Common myeloid progenitor, CD34-positive (primary cell): Measurements from ENCODE around the gene UBE2I.

Experiments used
- CTCF ChIA-PET: fragments of 350-600 bp; sonication (Branson Sonifier 250); formaldehyde crosslinking; loops from one replicate; lab custom pipeline; 2021; ENCODE audit warnings: antibody characterized with exemption; lab: Charles Lee
- POLR2A ChIA-PET: fragments of 350-600 bp; sonication (Branson Sonifier 250); formaldehyde crosslinking; loops from one replicate; lab custom pipeline; 2021; ENCODE audit warnings: antibody characterized with exemption; lab: Charles Lee
- DNase-seq, 3 donors: peaks; one replicate each; pipeline versions ENCODE4 v3.0.0 to v3.0.0-alpha.2; 2013
- H3K27ac ChIP-seq, 2 experiments: 1 replicate in 1 of 2; 2 replicates in 1 of 2; pipeline ENCODE4 v1.7.0; 2013; ENCODE audit warnings: inconsistent platforms in 2 of 2, low read length in 2 of 2, mild to moderate bottlenecking in 2 of 2, low read depth in 1 of 2, moderate library complexity in 1 of 2; ENCODE audit not compliant: severe bottlenecking in 2 of 2, insufficient read depth in 1 of 2, poor library complexity in 1 of 2
- H3K27me3 ChIP-seq, 5 experiments: replicated peaks in 2 of 5; 1 replicate in 3 of 5; 2 replicates in 2 of 5; pipeline versions ENCODE4 v1.6.1 to v1.7.0; 2013; ENCODE audit warnings: low read length in 4 of 5, mild to moderate bottlenecking in 2 of 5, moderate library complexity in 2 of 5, inconsistent platforms in 1 of 5; ENCODE audit not compliant: insufficient read depth in 5 of 5, control insufficient read depth in 4 of 5
- H3K36me3 ChIP-seq, 4 experiments: 1 replicate in 2 of 4; 2 replicates in 2 of 4; pipeline versions ENCODE4 v1.6.1 to v1.7.0; 2013; ENCODE audit warnings: low read length in 3 of 4, control low read depth in 1 of 4, mild to moderate bottlenecking in 1 of 4; ENCODE audit not compliant: control insufficient read depth in 4 of 4, insufficient read depth in 4 of 4
- H3K4me1 ChIP-seq, 4 experiments: 1 replicate in 3 of 4; 2 replicates in 1 of 4; pipeline versions ENCODE4 v1.6.1 to v1.7.1; 2013; ENCODE audit warnings: low read length in 3 of 4, mild to moderate bottlenecking in 3 of 4, control low read depth in 1 of 4, inconsistent platforms in 1 of 4, moderate library complexity in 1 of 4; ENCODE audit not compliant: control insufficient read depth in 4 of 4, insufficient read depth in 4 of 4; ENCODE audit errors: control extremely low read depth in 1 of 4
- H3K4me3 ChIP-seq, 7 experiments: 1 replicate in 4 of 7; 2 replicates in 3 of 7; pipeline versions ENCODE4 v1.5.1 to v1.7.0; 2013; ENCODE audit warnings: mild to moderate bottlenecking in 7 of 7, low read length in 6 of 7, moderate library complexity in 6 of 7, inconsistent platforms in 2 of 7, low read depth in 2 of 7, control low read depth in 1 of 7; ENCODE audit not compliant: insufficient read depth in 4 of 7, control insufficient read depth in 1 of 7; ENCODE audit errors: extremely low read depth in 1 of 7
- H3K9me3 ChIP-seq, 5 experiments: 1 replicate in 4 of 5; 2 replicates in 1 of 5; pipeline versions ENCODE4 v1.6.1 to v1.7.1; 2013; ENCODE audit warnings: low read length in 4 of 5, mild to moderate bottlenecking in 2 of 5, inconsistent platforms in 1 of 5, low read depth in 1 of 5, moderate library complexity in 1 of 5; ENCODE audit not compliant: control insufficient read depth in 4 of 5, insufficient read depth in 2 of 5; ENCODE audit errors: control extremely low read depth in 1 of 5
- WGBS: methylation state at CpG from one replicate; pipeline ENCODE4 v1.1.5; 2013; ENCODE audit not compliant: insufficient coverage; 5-methylcytosine and 5-hydroxymethylcytosine counted together

Gene UBE2I

DNA sequence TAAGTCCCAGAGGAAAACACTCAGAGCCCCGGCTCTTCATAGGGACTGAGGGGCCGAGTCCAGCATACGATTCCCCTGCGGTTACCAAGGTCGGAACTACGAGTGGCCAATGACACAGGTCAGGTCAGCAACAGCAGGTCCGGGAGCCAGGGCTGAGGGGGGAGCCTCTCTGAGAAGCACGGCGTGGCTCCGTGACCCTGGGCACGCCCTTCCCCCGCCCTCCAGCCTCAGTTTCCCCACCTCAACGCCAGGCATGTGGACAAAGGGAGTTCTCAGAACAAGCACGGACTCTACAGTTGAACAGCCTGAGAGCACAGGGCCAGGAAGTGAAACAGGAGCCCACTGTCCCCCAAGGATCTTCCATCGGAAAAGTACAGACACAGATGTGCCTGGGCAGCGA lies 27.9 kb upstream of the UBE2I start:
- H3K36me3 ChIP-seq: no peaks in the 10 kb centered on the region
- no peak overlapping the region for H3K4me3 ChIP-seq
- H3K4me1 ChIP-seq: peaks cover 0 to 15% (median 2%) of the 10 kb centered on the region in 4 experiments
- H3K27ac ChIP-seq: no peak overlapping the region
- ChIA-PET CTCF (no interaction called here), POLR2A (no interaction called here)
- WGBS: 96% methylated on average over 13 of the region's 16 CpGs
- peaks cover 0 to 50% (median 10%) of the 10 kb centered on the region in 5 experiments for H3K27me3 ChIP-seq
- H3K9me3 ChIP-seq: no peaks in the 10 kb centered on the region
- DNase-seq: no peak

DNA sequence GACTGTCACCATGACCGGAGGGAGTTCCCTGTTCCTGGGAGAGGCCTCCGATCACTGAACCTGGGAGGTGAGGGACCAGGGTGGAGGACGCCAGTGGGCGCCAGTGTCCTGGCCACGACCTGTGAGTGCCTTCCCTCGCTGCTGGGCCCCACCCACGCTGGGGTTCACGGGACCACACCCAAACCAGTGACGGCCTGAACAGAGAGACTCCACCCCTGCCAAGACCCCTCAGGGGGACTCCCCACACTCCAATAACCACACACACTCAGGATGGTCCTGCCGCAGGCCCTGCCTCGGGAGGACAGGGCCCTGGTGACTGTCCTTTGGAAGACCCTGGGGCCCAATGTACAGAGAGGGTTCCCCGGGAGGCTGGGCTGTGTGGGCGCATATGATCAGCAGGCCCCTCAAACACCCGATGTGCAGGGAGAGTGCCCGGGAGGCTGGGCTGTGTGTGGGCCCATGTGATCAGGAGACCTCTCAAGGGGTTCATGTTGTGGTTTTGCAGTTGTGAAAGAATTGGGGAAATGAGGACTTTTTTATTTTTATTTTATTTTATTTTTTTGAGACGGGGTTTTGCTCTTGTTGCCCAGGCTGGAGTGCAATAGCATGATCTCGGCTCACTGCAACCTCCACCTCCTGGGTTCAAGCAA lies 27.0 kb upstream of the UBE2I start:
- Histone ChIP-seq H3K9me3 (no peaks in the 10 kb centered on the region), H3K36me3 (no peaks in the 10 kb centered on the region), H3K27ac (no peak overlapping the region), H3K4me3 (no peak overlapping the region), H3K27me3 (peaks cover 0 to 50% (median 8%) of the 10 kb centered on the region in 5 experiments), H3K4me1 (peaks cover 0 to 15% (median 2%) of the 10 kb centered on the region in 4 experiments)
- DNase-seq: no peak
- ChIA-PET POLR2A (no interaction called here), CTCF (no interaction called here)
- 90% methylated on average over 12 of the region's 17 CpGs for WGBS

DNA sequence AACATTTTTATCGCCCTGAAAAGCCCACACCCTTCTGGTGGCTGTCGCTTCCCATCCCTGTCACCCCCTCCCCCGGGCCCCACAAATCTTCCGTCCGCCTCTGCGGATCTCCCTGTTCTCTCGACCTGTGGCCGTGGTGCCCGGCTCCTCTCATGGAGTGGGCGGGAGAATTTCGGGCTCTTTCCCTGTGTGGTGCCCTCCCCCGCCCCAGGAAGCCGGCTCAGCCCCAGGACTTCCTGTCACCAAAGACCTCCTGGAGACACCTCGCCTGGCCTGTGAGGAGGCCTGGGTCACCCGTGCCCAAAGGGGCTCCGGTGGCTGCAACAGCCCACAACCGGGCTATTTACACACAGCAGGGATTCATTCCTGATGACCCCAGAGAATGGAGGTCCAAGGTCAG lies 26.1 kb upstream of the UBE2I start:
- Histone ChIP-seq H3K9me3 (no peaks in the 10 kb centered on the region), H3K4me3 (no peak overlapping the region), H3K36me3 (no peaks in the 10 kb centered on the region), H3K4me1 (peaks cover 0 to 15% (median 2%) of the 10 kb centered on the region in 4 experiments), H3K27ac (no peak overlapping the region), H3K27me3 (peaks cover 0 to 50% (median 9%) of the 10 kb centered on the region in 5 experiments)
- no peak for DNase-seq
- CTCF ChIA-PET: no interaction called here
- POLR2A ChIA-PET: no interaction called here
- WGBS: 36% methylated on average over 6 of the region's 17 CpGs

DNA sequence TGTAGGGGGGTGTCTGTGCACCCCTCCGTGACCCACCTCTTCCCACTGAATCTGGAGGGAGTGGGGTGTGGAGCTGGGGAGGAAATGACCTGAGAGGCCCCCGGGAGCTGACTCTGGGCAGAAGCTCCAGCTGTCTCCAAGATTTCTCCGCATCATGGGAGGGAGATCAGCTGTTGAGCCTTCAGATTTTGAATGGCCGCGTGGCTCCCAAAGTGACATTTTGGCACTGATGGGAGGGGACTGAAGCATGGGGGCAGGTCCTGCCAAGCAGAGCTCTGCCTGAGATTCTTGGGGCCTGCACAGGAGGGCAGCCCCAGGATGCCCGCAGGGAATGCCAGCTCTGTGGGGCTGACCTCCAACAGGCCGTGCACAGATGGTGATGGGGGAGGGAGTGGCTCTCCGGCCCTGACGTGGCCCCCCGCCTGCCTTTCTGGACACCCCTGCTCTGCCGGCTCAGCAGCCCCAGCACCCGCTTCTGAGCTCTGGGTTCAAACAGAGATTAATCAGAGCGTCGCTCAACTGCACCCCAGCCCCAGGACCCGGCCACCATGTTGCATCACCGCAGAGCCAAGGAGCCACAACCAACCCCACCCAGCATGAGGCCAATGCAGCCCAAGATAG lies 25.3 kb upstream of the UBE2I start:
- 87% methylated on average over 12 of the region's 16 CpGs for WGBS
- Histone ChIP-seq H3K27me3 (peaks cover 0 to 50% (median 9%) of the 10 kb centered on the region in 5 experiments), H3K4me3 (no peak overlapping the region), H3K36me3 (no peaks in the 10 kb centered on the region), H3K9me3 (no peaks in the 10 kb centered on the region), H3K4me1 (peaks cover 0 to 15% (median 3%) of the 10 kb centered on the region in 4 experiments), H3K27ac (no peak overlapping the region)
- ChIA-PET CTCF (interaction anchor here (1.0 kb wide), 1 partner anchor 12 kb away, joined by 4 read pairs; no protein-coding TSS in a partner anchor), POLR2A (interaction anchor here (0.6 kb wide), 2 partner anchors 12 to 16 kb away, joined by 3 read pairs; no protein-coding TSS in a partner anchor)
- no peak for DNase-seq

DNA sequence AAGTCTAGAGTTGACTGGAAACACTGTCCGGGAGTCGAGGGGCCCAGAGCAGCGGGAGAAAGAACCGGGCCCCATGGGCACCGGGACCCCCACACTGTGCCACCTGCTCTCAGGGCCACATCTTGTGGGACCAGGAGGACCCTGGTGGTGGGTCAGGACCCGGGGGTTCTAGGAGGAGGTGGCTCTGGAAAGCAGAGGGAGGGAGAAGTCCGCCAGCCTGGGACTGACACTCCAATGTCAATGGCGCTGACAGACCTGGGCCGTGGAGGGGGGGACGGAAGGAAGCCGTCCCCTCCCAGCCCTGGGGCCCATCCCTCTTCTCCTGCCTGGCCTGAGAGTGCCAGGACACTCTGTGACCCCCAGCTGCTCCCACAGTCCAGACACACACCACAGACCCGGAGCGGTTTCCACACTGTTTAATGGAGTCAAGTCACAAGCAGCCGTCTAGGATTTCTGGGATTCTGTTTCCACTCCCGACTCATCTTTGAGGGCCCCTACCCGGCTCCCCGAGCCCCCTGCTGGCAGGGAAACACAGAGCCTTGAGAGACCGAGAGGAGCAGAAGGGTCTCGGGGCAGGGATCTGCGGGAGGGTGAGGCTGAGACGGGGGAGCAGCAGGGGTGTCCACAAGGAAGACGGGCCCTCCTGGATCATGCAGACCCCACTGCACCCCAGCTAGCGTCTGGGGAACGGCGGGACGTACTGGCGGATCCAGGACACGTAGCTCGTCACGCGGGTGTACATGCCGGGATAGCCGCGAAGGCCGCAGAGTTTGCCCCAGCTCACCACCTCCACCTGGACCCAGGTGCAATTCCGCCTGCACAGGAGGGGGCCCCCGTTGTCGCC lies 23.5 kb upstream of the UBE2I start:
- WGBS: 73% methylated on average over 33 of the region's 38 CpGs

DNA sequence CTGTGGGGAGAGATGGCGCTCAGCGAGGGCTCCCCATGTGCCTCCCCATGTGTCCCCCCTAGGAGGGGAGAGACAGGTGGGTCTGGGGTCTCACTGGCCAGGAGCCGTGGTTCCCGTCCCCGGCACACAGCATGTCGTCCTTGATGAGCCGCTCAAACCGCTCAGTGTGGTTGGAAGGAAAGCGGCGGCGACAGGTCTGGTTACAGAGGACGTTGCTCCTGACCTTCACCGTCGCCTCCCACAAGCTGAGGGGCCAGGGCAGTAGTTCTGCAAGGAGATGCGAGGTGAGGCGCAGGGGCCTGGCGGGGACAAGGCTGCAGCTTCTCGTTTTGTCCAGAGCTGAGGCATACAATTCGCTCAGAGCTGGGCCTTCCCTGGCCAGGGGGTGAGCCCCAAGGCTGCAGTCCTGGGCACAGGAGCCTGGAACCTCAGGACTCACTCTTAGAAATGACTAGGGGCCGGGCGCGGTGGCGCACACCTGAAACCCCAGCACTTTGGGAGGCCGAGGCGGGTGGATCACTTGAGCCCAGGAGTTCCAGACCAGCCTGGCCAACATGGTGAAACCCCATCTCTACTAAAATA lies 22.8 kb upstream of the UBE2I start:
- ChIA-PET POLR2A (no interaction called here), CTCF (no interaction called here)
- DNase-seq: no peak
- H3K4me1 ChIP-seq: peaks cover 0 to 18% (median 13%) of the 10 kb centered on the region in 4 experiments
- no peaks in the 10 kb centered on the region for H3K9me3 ChIP-seq
- no peaks in the 10 kb centered on the region for H3K36me3 ChIP-seq
- no peak overlapping the region for H3K27ac ChIP-seq
- WGBS: 82% methylated on average over 21 of the region's 25 CpGs
- H3K4me3 ChIP-seq: no peak overlapping the region
- H3K27me3 ChIP-seq: peaks cover 0 to 61% (median 28%) of the 10 kb centered on the region in 5 experiments

More for the DNA sequence above, 23.5 kb upstream of the UBE2I start:
- Histone ChIP-seq H3K9me3 (no peaks in the 10 kb centered on the region), H3K36me3 (no peaks in the 10 kb centered on the region), H3K27me3 (peaks cover 0 to 54% (median 21%) of the 10 kb centered on the region in 5 experiments), H3K27ac (no peak overlapping the region), H3K4me3 (no peak overlapping the region), H3K4me1 (peaks cover 0 to 18% (median 13%) of the 10 kb centered on the region in 4 experiments)
- POLR2A ChIA-PET: no interaction called here
- CTCF ChIA-PET: no interaction called here
- no peak for DNase-seq
